ENCODE data around the gene ERBB4.

The ERBB4 gene

GRCh38 chr2:211875488-211875887, 663.1 kb downstream of the ERBB4 start:
- DNase-seq = no peak

- DNase-seq = no peak
Observed at GRCh38 chr2:211868996-211869533, 669.5 kb downstream of the ERBB4 start.

GRCh38 chr2:211867845-211868451, 670.7 kb downstream of the ERBB4 start:
- no peak for DNase-seq

GRCh38 chr2:211864328-211864727, 674.3 kb downstream of the ERBB4 start:
- DNase-seq = no peak

- DNase-seq = peak; percentile 49
Observed at GRCh38 chr2:211860224-211860623, 678.4 kb downstream of the ERBB4 start.

GRCh38 chr2:211854832-211855231, 683.8 kb downstream of the ERBB4 start:
- DNase-seq = no peak

GRCh38 chr2:211846714-211847113, 691.9 kb downstream of the ERBB4 start:
- DNase-seq = no peak

- no peak for DNase-seq
Observed at GRCh38 chr2:211846036-211846400, 692.6 kb downstream of the ERBB4 start.

- DNase-seq = peak; percentile 25
Observed at GRCh38 chr2:211845338-211846035, 693.1 kb downstream of the ERBB4 start.

- DNase-seq = no peak
Observed at GRCh38 chr2:211837706-211838105, 700.9 kb downstream of the ERBB4 start.

GRCh38 chr2:211837206-211837605, 701.4 kb downstream of the ERBB4 start:
- no peak for DNase-seq

GRCh38 chr2:211836409-211836808, 702.2 kb downstream of the ERBB4 start:
- DNase-seq = peak; percentile 70

- DNase-seq = no peak
Observed at GRCh38 chr2:211835695-211836094, 702.9 kb downstream of the ERBB4 start.

GRCh38 chr2:211833582-211834279, 704.9 kb downstream of the ERBB4 start:
- DNase-seq = peak; percentile 37

- DNase-seq = no peak
Observed at GRCh38 chr2:211829725-211830124, 708.9 kb downstream of the ERBB4 start.

- DNase-seq = no peak
Observed at GRCh38 chr2:211823886-211824479, 714.6 kb downstream of the ERBB4 start.

- DNase-seq = no peak
Observed at GRCh38 chr2:211822686-211823335, 715.8 kb downstream of the ERBB4 start.

- DNase-seq = peak; percentile 81
Observed at GRCh38 chr2:211816754-211817153, 721.8 kb downstream of the ERBB4 start.

- DNase-seq = no peak
Observed at GRCh38 chr2:211812587-211812986, 726.0 kb downstream of the ERBB4 start.

- DNase-seq = peak; percentile 87
Observed at GRCh38 chr2:211802666-211803065, 735.9 kb downstream of the ERBB4 start.

- no peak for DNase-seq
Observed at GRCh38 chr2:211800001-211800400, 738.6 kb downstream of the ERBB4 start.

GRCh38 chr2:211798868-211799267, 739.7 kb downstream of the ERBB4 start:
- no peak for DNase-seq

- DNase-seq = peak; percentile 52
Observed at GRCh38 chr2:211793690-211794089, 744.9 kb downstream of the ERBB4 start.

Measured in NCI-H146 (cell line).